ENCODE results near the gene ANKRD9.

The ANKRD9 gene

GRCh38 chr14:102471921-102472790, 37.4 kb downstream of the ANKRD9 start:
- DNase-seq, result no peak

- no peak for DNase-seq
Observed at GRCh38 chr14:102469261-102469660, 40.3 kb downstream of the ANKRD9 start.

- DNase-seq, result no peak
Observed at GRCh38 chr14:102464846-102465341, 44.7 kb downstream of the ANKRD9 start.

GRCh38 chr14:102464006-102464405, 45.6 kb downstream of the ANKRD9 start:
- no peak for DNase-seq

- no peak for DNase-seq
Observed at GRCh38 chr14:102462391-102462790, 47.2 kb downstream of the ANKRD9 start.

- no peak for DNase-seq
Observed at GRCh38 chr14:102461490-102462338, 47.9 kb downstream of the ANKRD9 start.

GRCh38 chr14:102457509-102457908, 52.1 kb downstream of the ANKRD9 start:
- no peak for DNase-seq

GRCh38 chr14:102454711-102455110, 54.9 kb downstream of the ANKRD9 start:
- DNase-seq, result no peak

- no peak for DNase-seq
Observed at GRCh38 chr14:102452302-102452701, 57.3 kb downstream of the ANKRD9 start.
